ENCODE measurements around the gene RNF208.

The RNF208 gene

GRCh38 chr9:137182836-137183235 lies 39.2 kb downstream of the RNF208 start:
- no peaks in the 10 kb centered on the region for H3K27me3 ChIP-seq (ENCODE audit: insufficient read depth, poor library complexity, severe bottlenecking)
- no peak for DNase-seq (ENCODE audit: low read depth in 1 of 2, low spot score in 1 of 2)
- H3K4me3 ChIP-seq (replicated peaks; ENCODE audit: insufficient read depth, low read length) = no peak overlapping the region
- H3K27ac ChIP-seq (replicated peaks) = no peak overlapping the region
- TF ChIP-seq SPI1 (IDR thresholded peaks at IDR 0.05; ENCODE audit: borderline replicate concordance, low read depth) (no peak), POLR2AphosphoS5 (IDR thresholded peaks at IDR 0.05; ENCODE audit: low read depth) (no peak), CTCF (IDR thresholded peaks at IDR 0.05; ENCODE audit: insufficient read depth, low read length) (no peak), GABPA (IDR thresholded peaks at IDR 0.05; ENCODE audit: low read depth) (no peak), REST (IDR thresholded peaks at IDR 0.05; ENCODE audit: insufficient replicate concordance, low read depth) (no peak)

- TF ChIP-seq SPI1 (IDR thresholded peaks at IDR 0.05; ENCODE audit: borderline replicate concordance, low read depth) (no peak), CTCF (IDR thresholded peaks at IDR 0.05; ENCODE audit: insufficient read depth, low read length) (no peak), GABPA (IDR thresholded peaks at IDR 0.05; ENCODE audit: low read depth) (no peak), REST (IDR thresholded peaks at IDR 0.05; ENCODE audit: insufficient replicate concordance, low read depth) (no peak), POLR2AphosphoS5 (IDR thresholded peaks at IDR 0.05; ENCODE audit: low read depth) (no peak)
- Histone ChIP-seq H3K27ac (replicated peaks) (no peak overlapping the region), H3K4me3 (replicated peaks; ENCODE audit: insufficient read depth, low read length) (no peak overlapping the region), H3K27me3 (ENCODE audit: insufficient read depth, poor library complexity, severe bottlenecking) (no peaks in the 10 kb centered on the region)
- DNase-seq (ENCODE audit: low read depth in 1 of 2, low spot score in 1 of 2) = no peak
Measured at GRCh38 chr9:137181680-137182079, 40.4 kb downstream of the RNF208 start.

GRCh38 chr9:137180491-137180890 lies 41.5 kb downstream of the RNF208 start:
- no peaks in the 10 kb centered on the region for H3K27me3 ChIP-seq (ENCODE audit: insufficient read depth, poor library complexity, severe bottlenecking)
- no peak for DNase-seq (ENCODE audit: low read depth in 1 of 2, low spot score in 1 of 2)
- TF ChIP-seq POLR2AphosphoS5 (IDR thresholded peaks at IDR 0.05; ENCODE audit: low read depth) (no peak), GABPA (IDR thresholded peaks at IDR 0.05; ENCODE audit: low read depth) (no peak), REST (IDR thresholded peaks at IDR 0.05; ENCODE audit: insufficient replicate concordance, low read depth) (no peak), SPI1 (IDR thresholded peaks at IDR 0.05; ENCODE audit: borderline replicate concordance, low read depth) (no peak), CTCF (IDR thresholded peaks at IDR 0.05; ENCODE audit: insufficient read depth, low read length) (no peak)
- no peak overlapping the region for H3K4me3 ChIP-seq (replicated peaks; ENCODE audit: insufficient read depth, low read length)
- no peak overlapping the region for H3K27ac ChIP-seq (replicated peaks)

All from HL-60 (cell line).